RWPE2 (cell line): Measurements from ENCODE around the gene EEF1A2.

ENCODE experiments used
- ATAC-seq: fragments of 200-7000 bp; cut with Tn5 transposase; 3 replicates; pipeline ENCODE4 v1.9.1; 2021; ENCODE audit warnings: low read depth
- DNase-seq: peaks from one replicate; pipeline ENCODE4 v3.0.0-alpha.2; 2020; ENCODE audit warnings: low spot score
- H3K27ac ChIP-seq: fragments of 450-650 bp; 2 replicates; pipeline ENCODE4 v1.5.1; 2017; ENCODE audit warnings: mild to moderate bottlenecking; ENCODE audit not compliant: poor library complexity, severe bottlenecking
- H3K27me3 ChIP-seq: fragments of 250-450 bp; sonication (Bioruptor Pico); 2 replicates; pipeline ENCODE4 v1.5.1; 2021; ENCODE audit warnings: mild to moderate bottlenecking, moderate library complexity; ENCODE audit not compliant: insufficient read depth, poor library complexity, severe bottlenecking
- H3K36me3 ChIP-seq: fragments of 250-450 bp; sonication (Bioruptor Pico); 2 replicates; pipeline ENCODE4 v1.5.1; 2020; ENCODE audit warnings: low read depth, mild to moderate bottlenecking, moderate library complexity
- H3K4me1 ChIP-seq: fragments of 250-450 bp; sonication (Bioruptor Pico); 2 replicates; pipeline ENCODE4 v1.5.1; 2021; ENCODE audit warnings: mild to moderate bottlenecking, moderate library complexity; ENCODE audit not compliant: insufficient read depth, poor library complexity, severe bottlenecking
- H3K4me3 ChIP-seq: fragments of 250-450 bp; sonication (Bioruptor Pico); 2 replicates; pipeline ENCODE4 v1.5.1; 2021; ENCODE audit warnings: mild to moderate bottlenecking, moderate library complexity; ENCODE audit not compliant: severe bottlenecking
- H3K9me3 ChIP-seq: fragments of 250-450 bp; sonication (Bioruptor Pico); 2 replicates; pipeline ENCODE4 v1.5.1; 2021; ENCODE audit warnings: mild to moderate bottlenecking, moderate library complexity; ENCODE audit not compliant: severe bottlenecking
- TF ChIP-seq, protein P1 (sequence below): fragments of 450-650 bp; IDR thresholded peaks from one replicate; pipeline ENCODE4 v1.5.1; 2017; ENCODE audit warnings: mild to moderate bottlenecking, moderate library complexity; ENCODE audit not compliant: poor library complexity, severe bottlenecking

EEF1A2 gene

DNA sequence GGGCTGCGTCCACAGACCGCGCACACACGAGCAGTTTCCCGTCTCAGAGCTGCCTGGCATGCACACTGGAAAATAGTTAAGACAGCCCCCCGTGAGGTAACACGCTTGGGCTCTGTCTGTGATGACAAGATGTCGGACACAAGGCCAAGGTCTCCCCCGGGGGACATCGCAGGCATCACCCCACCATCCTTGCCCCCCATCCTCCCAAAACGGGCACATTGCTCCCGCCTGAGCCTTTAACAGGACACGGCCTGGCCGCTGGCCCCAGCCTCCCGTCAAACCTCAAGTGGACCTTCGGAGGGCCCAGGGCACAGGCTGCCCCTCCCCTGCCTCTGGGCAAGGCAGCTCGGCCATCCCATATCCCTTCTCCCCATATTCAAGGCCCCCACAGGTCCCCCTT is 32.0 kb downstream of the EEF1A2 start:
- ATAC-seq: no peak
- Histone ChIP-seq H3K27ac (no peak overlapping the region), H3K4me1 (no peaks in the 10 kb centered on the region), H3K4me3 (no peak overlapping the region), H3K9me3 (no peaks in the 10 kb centered on the region), H3K36me3 (no peaks in the 10 kb centered on the region), H3K27me3 (peaks cover 96% of the 10 kb centered on the region)
- peak; percentile 81 for DNase-seq
- TF ChIP-seq, protein P1, sequence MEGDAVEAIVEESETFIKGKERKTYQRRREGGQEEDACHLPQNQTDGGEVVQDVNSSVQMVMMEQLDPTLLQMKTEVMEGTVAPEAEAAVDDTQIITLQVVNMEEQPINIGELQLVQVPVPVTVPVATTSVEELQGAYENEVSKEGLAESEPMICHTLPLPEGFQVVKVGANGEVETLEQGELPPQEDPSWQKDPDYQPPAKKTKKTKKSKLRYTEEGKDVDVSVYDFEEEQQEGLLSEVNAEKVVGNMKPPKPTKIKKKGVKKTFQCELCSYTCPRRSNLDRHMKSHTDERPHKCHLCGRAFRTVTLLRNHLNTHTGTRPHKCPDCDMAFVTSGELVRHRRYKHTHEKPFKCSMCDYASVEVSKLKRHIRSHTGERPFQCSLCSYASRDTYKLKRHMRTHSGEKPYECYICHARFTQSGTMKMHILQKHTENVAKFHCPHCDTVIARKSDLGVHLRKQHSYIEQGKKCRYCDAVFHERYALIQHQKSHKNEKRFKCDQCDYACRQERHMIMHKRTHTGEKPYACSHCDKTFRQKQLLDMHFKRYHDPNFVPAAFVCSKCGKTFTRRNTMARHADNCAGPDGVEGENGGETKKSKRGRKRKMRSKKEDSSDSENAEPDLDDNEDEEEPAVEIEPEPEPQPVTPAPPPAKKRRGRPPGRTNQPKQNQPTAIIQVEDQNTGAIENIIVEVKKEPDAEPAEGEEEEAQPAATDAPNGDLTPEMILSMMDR: no peak

DNA sequence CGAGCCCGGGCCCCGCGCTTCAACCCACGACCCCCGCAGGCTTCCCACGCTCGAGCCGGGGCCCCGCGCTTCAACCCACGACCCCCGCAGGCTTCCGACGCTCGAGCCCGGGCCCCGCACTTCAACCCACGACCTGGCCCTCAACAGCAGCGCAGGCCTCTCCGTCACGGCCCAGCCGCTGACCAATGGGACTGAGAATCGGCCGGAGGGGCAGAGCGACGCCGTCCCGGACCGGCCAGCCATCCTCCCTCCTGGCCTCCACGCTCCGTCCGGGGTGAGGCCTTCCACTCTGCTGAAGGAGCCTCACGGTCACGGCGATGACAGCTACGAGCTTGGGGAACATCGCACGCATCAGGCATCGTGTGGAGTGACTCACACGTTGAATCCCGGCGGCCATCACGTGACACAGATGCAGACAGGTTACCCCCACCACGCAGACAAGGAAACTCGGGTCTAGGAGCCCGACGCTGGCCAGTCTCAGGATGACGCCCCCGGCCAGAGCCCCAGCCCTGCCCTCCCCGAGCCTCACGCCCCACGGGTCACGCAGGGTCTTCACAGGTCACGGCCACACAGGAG is 32.5 kb downstream of the EEF1A2 start:
- TF ChIP-seq, protein P1: no peak
- ATAC-seq: no peak
- H3K4me3 ChIP-seq: no peak overlapping the region
- H3K27ac ChIP-seq: no peak overlapping the region
- H3K9me3 ChIP-seq: no peaks in the 10 kb centered on the region
- peak; percentile 87 for DNase-seq
- no peaks in the 10 kb centered on the region for H3K4me1 ChIP-seq
- H3K27me3 ChIP-seq: peaks cover 93% of the 10 kb centered on the region
- H3K36me3 ChIP-seq: no peaks in the 10 kb centered on the region

DNA sequence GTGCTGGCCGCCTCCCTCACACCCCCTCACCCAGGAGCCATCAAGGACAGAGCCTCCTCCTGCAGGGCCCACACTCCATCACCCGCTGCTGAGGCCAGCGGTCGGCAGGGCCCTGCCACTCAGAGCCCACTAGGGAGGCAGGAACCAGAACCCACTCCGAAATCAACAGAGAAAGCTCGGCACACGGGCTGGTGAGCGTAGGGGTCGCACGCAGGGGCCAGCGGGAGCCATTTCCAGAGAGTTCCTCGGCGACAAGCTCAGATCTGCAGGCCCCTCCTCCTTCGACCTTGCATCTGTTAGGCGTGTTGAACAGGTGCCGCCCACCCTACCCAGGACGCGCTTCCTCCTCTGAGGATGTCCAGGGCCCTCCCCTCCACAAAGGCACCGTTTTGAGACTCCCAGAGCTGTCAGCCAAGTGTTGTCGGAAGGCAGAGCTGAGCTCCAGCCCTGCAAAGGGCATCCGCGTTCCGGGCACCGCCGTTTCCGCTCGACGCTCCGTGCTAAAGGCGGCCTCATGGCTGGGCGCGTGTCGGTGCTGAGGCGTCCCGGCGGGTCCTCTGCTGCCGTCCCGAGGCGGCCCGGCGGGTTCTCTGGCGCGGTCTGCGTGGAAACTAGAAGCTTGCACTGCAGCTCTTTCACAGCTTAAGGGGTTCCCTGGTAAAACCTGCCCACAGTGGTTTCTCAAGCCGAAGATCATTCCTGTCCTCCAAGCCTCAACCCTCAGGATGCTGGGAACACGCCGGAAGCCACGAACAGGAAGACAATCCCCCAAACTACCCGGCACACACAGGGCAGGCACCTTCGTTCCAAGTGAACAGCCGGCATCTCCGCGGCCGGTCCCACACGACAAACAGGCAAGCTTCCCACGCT is 33.3 kb downstream of the EEF1A2 start:
- Histone ChIP-seq H3K36me3 (no peaks in the 10 kb centered on the region), H3K27me3 (peaks cover 93% of the 10 kb centered on the region), H3K9me3 (no peaks in the 10 kb centered on the region), H3K27ac (no peak overlapping the region), H3K4me1 (no peaks in the 10 kb centered on the region), H3K4me3 (no peak overlapping the region)
- peak; percentile 88 for DNase-seq
- TF ChIP-seq, protein P1: no peak
- ATAC-seq: no peak

DNA sequence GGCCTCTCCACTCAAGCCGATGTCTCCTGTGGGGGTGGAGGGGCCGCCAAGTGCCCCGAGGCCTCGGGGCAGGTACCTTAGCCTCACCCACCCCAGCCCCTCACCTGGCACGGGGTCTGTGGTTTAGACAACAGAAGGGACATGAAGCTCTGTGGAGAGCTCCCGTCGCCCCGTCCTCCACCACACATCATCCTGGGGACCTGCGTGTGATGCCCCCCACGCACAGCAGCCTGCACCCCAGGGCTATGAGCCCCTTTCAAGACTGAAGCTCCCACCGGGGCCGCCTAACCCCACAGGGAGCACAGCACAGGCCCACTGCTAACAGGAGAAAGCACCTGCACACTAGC is 34.6 kb downstream of the EEF1A2 start:
- ATAC-seq (no peak), DNase-seq (peak; percentile 83)
- Histone ChIP-seq H3K4me1 (no peaks in the 10 kb centered on the region), H3K27me3 (peaks cover 88% of the 10 kb centered on the region), H3K4me3 (no peak overlapping the region), H3K9me3 (no peaks in the 10 kb centered on the region), H3K27ac (no peak overlapping the region), H3K36me3 (no peaks in the 10 kb centered on the region)
- TF ChIP-seq, protein P1: no peak
